ENCODE data around the gene TLL1. TPM values are rescaled to one million over a fixed set of nuclear protein-coding genes. Genes with fewer than 3 reads are reported as not detected.

Gene TLL1
- total RNA-seq, 4 donors from 2014 or later = 0.62 to 2.3 (median 1.1) TPM

GRCh38 chr4:165894159-165894558, 21.1 kb downstream of the TLL1 start:
- H3K4me3 ChIP-seq = no peak overlapping the region
- ATAC-seq = no peak
- H3K9me3 ChIP-seq = no peaks in the 10 kb centered on the region
- H3K27me3 ChIP-seq = no peaks in the 10 kb centered on the region
- no peak for DNase-seq
- H3K27ac ChIP-seq = no peak overlapping the region
- in situ Hi-C loops (cut with MboI; ENCODE audit: low sequenced_read_pairs in 4 of 4) (no loop called here), intact Hi-C loops (cut with DNase I; ENCODE audit: low total_unique reads) (no loop called here)
- H3K4me1 ChIP-seq = no peaks in the 10 kb centered on the region
- no peak for TF ChIP-seq POLR2A (IDR thresholded peaks at IDR 0.05)
- no peaks in the 10 kb centered on the region for H3K36me3 ChIP-seq

GRCh38 chr4:165905405-165906027, 32.5 kb downstream of the TLL1 start:
- in situ Hi-C loops (cut with MboI; ENCODE audit: low sequenced_read_pairs in 4 of 4) (no loop called here), intact Hi-C loops (cut with DNase I; ENCODE audit: low total_unique reads) (no loop called here)
- Histone ChIP-seq H3K27ac (peak overlapping the region in 3 of 4 donors; percentile 2 to 46 (median 11)), H3K9me3 (no peaks in the 10 kb centered on the region), H3K4me3 (no peak overlapping the region), H3K4me1 (no peaks in the 10 kb centered on the region), H3K27me3 (no peaks in the 10 kb centered on the region), H3K36me3 (no peaks in the 10 kb centered on the region)
- DNase-seq (no peak), ATAC-seq (no peak)
- TF ChIP-seq CTCF (IDR thresholded peaks at IDR 0.05 in 4 of 5, conservative IDR thresholded peaks at IDR 0.05 in 1 of 5) = no peak

GRCh38 chr4:165906272-165906671, 33.2 kb downstream of the TLL1 start:
- intact Hi-C loops (cut with DNase I; ENCODE audit: low total_unique reads) = no loop called here
- TF ChIP-seq POLR2A (IDR thresholded peaks at IDR 0.05) (no peak), CTCF (IDR thresholded peaks at IDR 0.05 in 4 of 5, conservative IDR thresholded peaks at IDR 0.05 in 1 of 5) (no peak)
- Histone ChIP-seq H3K4me1 (no peaks in the 10 kb centered on the region), H3K27me3 (no peaks in the 10 kb centered on the region), H3K9me3 (no peaks in the 10 kb centered on the region), H3K27ac (no peak overlapping the region), H3K36me3 (no peaks in the 10 kb centered on the region), H3K4me3 (no peak overlapping the region)
- DNase-seq (no peak), ATAC-seq (no peak)
- in situ Hi-C loops (cut with MboI; ENCODE audit: low sequenced_read_pairs in 4 of 4) = no loop called here

- intact Hi-C loops (cut with DNase I; ENCODE audit: low total_unique reads) = no loop called here
Measured at GRCh38 chr4:165909947-165910346, 36.9 kb downstream of the TLL1 start.

GRCh38 chr4:165915215-165915614, 42.2 kb downstream of the TLL1 start:
- intact Hi-C loops (cut with DNase I; ENCODE audit: low total_unique reads) = no loop called here
- H3K27me3 ChIP-seq = no peaks in the 10 kb centered on the region

More at GRCh38 chr4:165909947-165910346, 36.9 kb downstream of the TLL1 start:
- TF ChIP-seq CTCF (IDR thresholded peaks at IDR 0.05 in 4 of 5, conservative IDR thresholded peaks at IDR 0.05 in 1 of 5) = no peak
- in situ Hi-C loops (cut with MboI; ENCODE audit: low sequenced_read_pairs in 4 of 4) = no loop called here
- Histone ChIP-seq H3K27me3 (no peaks in the 10 kb centered on the region), H3K4me1 (no peaks in the 10 kb centered on the region), H3K27ac (peak overlapping the region in 2 of 4 donors; percentile 12 to 41), H3K4me3 (no peak overlapping the region), H3K9me3 (no peaks in the 10 kb centered on the region), H3K36me3 (no peaks in the 10 kb centered on the region)
- DNase-seq (no peak), ATAC-seq (peak in 1 of 2 donors; percentile 50)

More at GRCh38 chr4:165915215-165915614, 42.2 kb downstream of the TLL1 start:
- in situ Hi-C loops (cut with MboI; ENCODE audit: low sequenced_read_pairs in 4 of 4) = no loop called here
- Histone ChIP-seq H3K4me1 (no peaks in the 10 kb centered on the region), H3K9me3 (no peaks in the 10 kb centered on the region), H3K27ac (no peak overlapping the region), H3K36me3 (no peaks in the 10 kb centered on the region), H3K4me3 (no peak overlapping the region)
- no peak for ATAC-seq
- TF ChIP-seq CTCF (IDR thresholded peaks at IDR 0.05 in 4 of 5, conservative IDR thresholded peaks at IDR 0.05 in 1 of 5) (no peak), POLR2A (IDR thresholded peaks at IDR 0.05) (no peak)
- no peak for DNase-seq

Measured in gastrocnemius medialis (tissue), 4 donors.